ENCODE data around the gene HECTD3.
"Not testable (repeated sequence)": the region's sequence is repeated elsewhere in the genome, so short reads cannot be mapped to it uniquely, and the experiment has no call there.

Gene HECTD3

GRCh38 chr1:44964396-44964795 is 46.7 kb downstream of the HECTD3 start:
- Histone ChIP-seq H3K27me3 (ENCODE audit: insufficient read depth, low read depth, severe bottlenecking) (no peaks in the 10 kb centered on the region), H3K9me3 (ENCODE audit: severe bottlenecking) (no peaks in the 10 kb centered on the region), H3K4me3 (ENCODE audit: low read depth, low read length) (no peak overlapping the region), H3K27ac (no peak overlapping the region), H3K36me3 (no peaks in the 10 kb centered on the region; the same call in 1 of the 2 replicates)
- no peak for TF ChIP-seq CTCF (IDR thresholded peaks at IDR 0.05; ENCODE audit: low read depth, low read length)
- DNase-seq, result no peak

GRCh38 chr1:44962729-44963128 is 48.4 kb downstream of the HECTD3 start:
- Histone ChIP-seq H3K27ac (no peak overlapping the region), H3K36me3 (no peaks in the 10 kb centered on the region), H3K9me3 (ENCODE audit: severe bottlenecking) (no peaks in the 10 kb centered on the region), H3K27me3 (ENCODE audit: insufficient read depth, low read depth, severe bottlenecking) (no peaks in the 10 kb centered on the region), H3K4me3 (ENCODE audit: low read depth, low read length) (no peak overlapping the region)
- no peak for DNase-seq
- no peak for TF ChIP-seq CTCF (IDR thresholded peaks at IDR 0.05; ENCODE audit: low read depth, low read length)

- H3K9me3 ChIP-seq (ENCODE audit: severe bottlenecking); H3K36me3 ChIP-seq; H3K27ac ChIP-seq; H3K4me3 ChIP-seq (ENCODE audit: low read depth, low read length); DNase-seq; H3K27me3 ChIP-seq (ENCODE audit: insufficient read depth, low read depth, severe bottlenecking): not testable (repeated sequence)
These were observed 49.1 kb downstream of the HECTD3 start for GRCh38 chr1:44962022-44962421.

GRCh38 chr1:44957566-44957965 is 53.6 kb downstream of the HECTD3 start:
- DNase-seq; H3K36me3 ChIP-seq; H3K27me3 ChIP-seq (ENCODE audit: insufficient read depth, low read depth, severe bottlenecking); H3K4me3 ChIP-seq (ENCODE audit: low read depth, low read length); H3K27ac ChIP-seq; H3K9me3 ChIP-seq (ENCODE audit: severe bottlenecking): not testable (repeated sequence)

- not testable (repeated sequence) for DNase-seq; H3K36me3 ChIP-seq; H3K9me3 ChIP-seq (ENCODE audit: severe bottlenecking); H3K27me3 ChIP-seq (ENCODE audit: insufficient read depth, low read depth, severe bottlenecking); H3K27ac ChIP-seq; H3K4me3 ChIP-seq (ENCODE audit: low read depth, low read length)
These were observed 55.0 kb downstream of the HECTD3 start for GRCh38 chr1:44956077-44956476.
